GM18505 (cell line): ENCODE data around the gene CAPS.

Experiments
- ATAC-seq: cut with Tn5 transposase; IDR thresholded peaks from one replicate; pipeline ENCODE4 v1.9.1; 2021; ENCODE audit not compliant: unreplicated experiment
- POLR2A ChIP-seq: IDR thresholded peaks from 4 replicates; pipeline ENCODE4 v1.6.1; 2011; ENCODE audit warnings: borderline replicate concordance; ENCODE audit not compliant: insufficient read depth, insufficient read length; ENCODE audit errors: extremely low read depth

The CAPS gene

GRCh38 chr19:5925830-5926427 is 11.9 kb downstream of the CAPS start:
- no peak for TF ChIP-seq POLR2A
- ATAC-seq = no peak

- TF ChIP-seq POLR2A = no peak
- ATAC-seq = no peak
These were observed 12.8 kb downstream of the CAPS start for GRCh38 chr19:5926641-5927440.

GRCh38 chr19:5927441-5927821 is 13.4 kb downstream of the CAPS start:
- no peak for ATAC-seq
- TF ChIP-seq POLR2A = no peak

GRCh38 chr19:5929179-5929578 is 15.1 kb downstream of the CAPS start:
- ATAC-seq = no peak

GRCh38 chr19:5929625-5930024 is 15.6 kb downstream of the CAPS start:
- ATAC-seq = no peak
- TF ChIP-seq POLR2A = no peak

More at GRCh38 chr19:5929179-5929578, 15.1 kb downstream of the CAPS start:
- no peak for TF ChIP-seq POLR2A

GRCh38 chr19:5931251-5931650 is 17.2 kb downstream of the CAPS start:
- no peak for ATAC-seq
- TF ChIP-seq POLR2A = no peak

- no peak for TF ChIP-seq POLR2A
- ATAC-seq = no peak
These were observed 18.1 kb downstream of the CAPS start for GRCh38 chr19:5932146-5932545.

GRCh38 chr19:5932609-5933262 is 18.7 kb downstream of the CAPS start:
- no peak for TF ChIP-seq POLR2A
- ATAC-seq = no peak

- no peak for TF ChIP-seq POLR2A
- ATAC-seq = no peak
These were observed 19.5 kb downstream of the CAPS start for GRCh38 chr19:5933391-5934068.

- no peak for ATAC-seq
- TF ChIP-seq POLR2A = no peak
These were observed 20.0 kb downstream of the CAPS start for GRCh38 chr19:5934069-5934401.

GRCh38 chr19:5934774-5935472 is 20.9 kb downstream of the CAPS start:
- no peak for TF ChIP-seq POLR2A
- ATAC-seq = no peak

GRCh38 chr19:5935473-5936291 is 21.6 kb downstream of the CAPS start:
- TF ChIP-seq POLR2A = no peak
- no peak for ATAC-seq
